ACHN (cell line): Measurements from ENCODE around the gene CACNA1I.
"Not testable (repeated sequence)": the region's sequence is repeated elsewhere in the genome, so short reads cannot be mapped to it uniquely, and the experiment has no call there.

Experiments used
- DNase-seq: peaks from one replicate; pipeline ENCODE4 v3.0.0-alpha.2; 2015
- in situ Hi-C: cut with HindIII; loops from 2 replicates; pipeline ENCODE4 v1.10.0; 2017; ENCODE audit warnings: low sequenced_read_pairs, low pct_ligation_motif_present, low pct_unique_long_range_greater_than_20kb

The CACNA1I gene

DNA sequence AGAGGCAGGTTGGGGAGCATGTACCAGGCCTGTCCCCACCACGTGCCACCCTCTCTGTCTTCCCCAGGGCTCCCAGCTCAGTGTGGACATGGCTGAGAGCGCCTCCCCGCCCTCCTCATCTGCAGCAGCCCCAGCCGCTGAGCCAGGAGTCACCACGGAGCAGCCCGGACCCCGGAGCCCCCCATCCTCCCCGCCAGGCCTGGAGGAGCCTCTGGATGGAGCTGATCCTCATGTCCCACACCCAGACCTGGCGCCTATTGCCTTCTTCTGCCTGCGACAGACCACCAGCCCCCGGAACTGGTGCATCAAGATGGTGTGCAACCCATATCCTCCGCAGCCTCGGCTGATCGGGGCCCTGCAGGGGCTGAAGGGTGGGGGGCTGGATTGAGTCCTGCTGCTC, at the start of gene CACNA1I:
Gene CACNA1I (plus strand): TSS at position 89 of the 400 bp plus-strand sequence. CDS start 0 bp downstream, at position 89.
- in situ Hi-C loops: no loop called here
- no peak for DNase-seq

DNA sequence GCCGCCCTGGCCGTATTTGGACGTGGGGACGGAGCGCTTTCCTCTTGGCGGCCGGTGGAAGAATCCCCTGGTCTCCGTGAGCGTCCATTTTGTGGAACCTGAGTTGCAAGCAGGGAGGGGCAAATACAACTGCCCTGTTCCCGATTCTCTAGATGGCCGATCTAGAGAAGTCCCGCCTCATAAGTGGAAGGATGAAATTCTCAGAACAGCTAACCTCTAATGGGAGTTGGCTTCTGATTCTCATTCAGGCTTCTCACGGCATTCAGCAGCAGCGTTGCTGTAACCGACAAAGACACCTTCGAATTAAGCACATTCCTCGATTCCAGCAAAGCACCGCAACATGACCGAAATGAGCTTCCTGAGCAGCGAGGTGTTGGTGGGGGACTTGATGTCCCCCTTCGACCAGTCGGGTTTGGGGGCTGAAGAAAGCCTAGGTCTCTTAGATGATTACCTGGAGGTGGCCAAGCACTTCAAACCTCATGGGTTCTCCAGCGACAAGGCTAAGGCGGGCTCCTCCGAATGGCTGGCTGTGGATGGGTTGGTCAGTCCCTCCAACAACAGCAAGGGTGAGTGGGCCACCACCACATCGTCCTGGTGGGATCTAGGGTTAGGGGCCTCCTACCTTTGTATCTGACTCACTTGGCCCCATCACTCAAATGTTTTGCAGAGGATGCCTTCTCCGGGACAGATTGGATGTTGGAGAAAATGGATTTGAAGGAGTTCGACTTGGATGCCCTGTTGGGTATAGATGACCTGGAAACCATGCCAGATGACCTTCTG, 49.3 kb upstream of the CACNA1I start:
- DNase-seq: peak; percentile 60
- in situ Hi-C loops: not testable (repeated sequence)

GRCh38 chr22:39522091-39522490, 48.5 kb upstream of the CACNA1I start:
- in situ Hi-C loops, DNase-seq: not testable (repeated sequence)

DNA sequence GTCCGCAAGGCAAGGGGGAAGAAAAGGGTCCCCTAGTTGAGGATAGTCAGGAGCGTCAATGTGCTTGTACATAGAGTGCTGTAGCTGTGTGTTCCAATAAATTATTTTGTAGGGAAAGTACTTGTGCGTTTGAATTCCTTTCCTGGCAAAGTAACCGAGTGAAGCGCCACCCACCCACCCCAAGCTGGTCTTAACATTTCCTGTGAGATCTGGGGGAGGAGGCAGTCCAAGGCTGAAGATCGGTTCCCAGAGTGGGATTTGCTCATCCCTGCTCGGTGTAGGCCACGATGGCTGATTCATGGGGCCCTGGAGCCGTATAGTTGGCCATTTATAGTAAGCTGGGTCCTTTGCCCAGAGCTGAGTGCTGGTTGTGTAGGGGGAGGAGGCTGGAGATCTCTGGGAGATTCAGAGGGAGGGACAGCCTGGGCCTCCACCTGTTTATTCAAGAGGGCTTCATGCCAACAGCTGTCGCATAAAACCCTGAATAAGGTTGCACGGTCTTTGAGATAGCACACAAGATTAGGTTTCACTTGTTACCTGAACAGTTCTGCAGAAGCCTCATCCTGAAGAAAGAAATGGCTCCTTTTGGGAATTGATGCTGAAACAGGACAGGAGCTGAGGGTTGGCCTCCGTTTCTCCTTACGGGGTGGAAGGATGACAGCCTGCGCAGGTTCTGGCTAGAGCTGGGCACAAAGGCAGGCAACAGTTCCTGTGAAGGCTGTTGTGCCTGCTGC, 47.8 kb upstream of the CACNA1I start:
- in situ Hi-C loops: no loop called here
- peak; percentile 36 for DNase-seq

GRCh38 chr22:39524089-39524752, 46.3 kb upstream of the CACNA1I start:
- DNase-seq: no peak
- in situ Hi-C loops: no loop called here

DNA sequence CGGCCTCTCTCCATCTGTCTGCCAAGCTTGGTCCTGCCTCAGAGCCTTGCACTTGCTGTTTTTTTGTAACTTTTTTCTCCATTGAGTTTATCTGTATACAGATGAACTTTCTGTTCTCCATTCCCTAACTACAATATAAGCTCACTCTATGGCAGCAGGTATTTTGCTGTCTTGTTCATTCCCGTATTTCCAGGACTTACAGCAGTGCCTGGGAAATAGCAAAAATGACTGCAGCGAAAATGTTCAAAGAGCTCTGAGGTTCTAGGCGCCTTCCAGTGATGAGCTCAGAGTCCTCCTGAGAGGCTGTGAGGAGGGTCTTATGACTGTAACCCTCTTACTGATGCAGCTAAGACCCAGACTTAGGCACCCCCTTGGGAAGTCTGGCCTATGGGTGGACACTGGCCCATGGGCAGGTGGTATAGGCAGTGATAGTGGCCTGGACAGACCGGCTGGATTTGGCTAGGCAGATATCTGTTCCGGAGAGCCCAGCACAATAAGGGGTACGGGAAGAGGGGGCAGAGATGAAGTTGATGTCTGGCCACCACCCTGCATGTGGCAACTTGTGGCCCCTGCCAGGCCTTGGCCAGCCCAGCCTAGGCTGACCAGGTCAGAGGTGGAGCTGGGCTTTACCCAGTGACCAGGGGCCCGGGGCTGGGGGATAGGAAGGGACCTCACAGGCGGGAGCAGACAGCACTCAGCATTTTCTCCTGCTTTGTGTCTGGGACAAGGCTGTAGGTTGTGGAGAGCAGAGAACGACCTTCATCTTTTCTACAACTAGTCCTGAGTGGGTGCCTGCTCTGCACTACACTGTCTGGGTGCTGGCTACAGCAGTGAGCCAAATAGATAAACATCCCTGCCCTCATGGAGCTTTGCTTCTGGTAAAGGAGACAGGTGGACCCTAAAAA, 45.5 kb upstream of the CACNA1I start:
- no peak for DNase-seq
- in situ Hi-C loops: no loop called here

DNA sequence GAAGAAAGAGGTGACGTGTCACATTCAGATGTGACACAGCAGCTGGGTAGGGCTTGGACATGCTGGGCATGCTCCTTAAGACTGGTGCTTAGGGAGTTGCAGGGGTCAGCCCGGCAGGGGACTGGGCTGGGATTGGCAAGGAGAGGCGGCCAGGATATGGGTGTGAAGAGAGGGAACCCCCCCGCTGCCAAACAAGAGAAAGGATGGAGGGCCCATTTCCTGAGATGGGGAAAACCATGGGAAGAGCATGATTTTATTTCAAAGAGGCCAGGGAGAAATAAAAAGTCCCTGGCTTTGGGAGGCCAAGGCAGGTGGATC, 44.9 kb upstream of the CACNA1I start:
- no peak for DNase-seq
- in situ Hi-C loops: no loop called here

DNA sequence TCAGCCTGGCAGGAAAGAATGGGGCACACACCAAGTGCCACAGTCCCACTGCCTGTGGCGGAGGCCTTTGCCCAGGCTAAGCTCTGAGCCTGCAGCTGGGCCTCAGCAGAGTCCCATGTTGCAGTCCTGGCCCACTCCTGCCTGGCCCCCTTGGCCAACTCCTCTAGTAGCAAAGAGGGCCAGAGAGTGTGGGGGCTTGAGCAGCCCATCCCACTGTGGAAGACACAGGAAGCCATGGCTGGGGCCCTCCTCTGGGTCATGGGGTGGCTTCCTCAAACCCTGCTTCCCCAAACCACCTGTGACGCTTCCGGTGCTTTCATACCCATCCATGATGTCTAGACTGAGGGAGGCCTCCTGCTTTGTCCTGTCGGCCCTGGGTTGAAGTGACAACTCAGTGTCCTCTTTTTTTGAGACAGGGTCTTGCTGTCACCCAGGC, 43.8 kb upstream of the CACNA1I start:
- in situ Hi-C loops: no loop called here
- no peak for DNase-seq

GRCh38 chr22:39527481-39527961, 43.0 kb upstream of the CACNA1I start:
- DNase-seq: no peak
- in situ Hi-C loops: no loop called here

- in situ Hi-C loops: no loop called here
- DNase-seq: no peak
These were observed 42.4 kb upstream of the CACNA1I start for GRCh38 chr22:39528080-39528661.

DNA sequence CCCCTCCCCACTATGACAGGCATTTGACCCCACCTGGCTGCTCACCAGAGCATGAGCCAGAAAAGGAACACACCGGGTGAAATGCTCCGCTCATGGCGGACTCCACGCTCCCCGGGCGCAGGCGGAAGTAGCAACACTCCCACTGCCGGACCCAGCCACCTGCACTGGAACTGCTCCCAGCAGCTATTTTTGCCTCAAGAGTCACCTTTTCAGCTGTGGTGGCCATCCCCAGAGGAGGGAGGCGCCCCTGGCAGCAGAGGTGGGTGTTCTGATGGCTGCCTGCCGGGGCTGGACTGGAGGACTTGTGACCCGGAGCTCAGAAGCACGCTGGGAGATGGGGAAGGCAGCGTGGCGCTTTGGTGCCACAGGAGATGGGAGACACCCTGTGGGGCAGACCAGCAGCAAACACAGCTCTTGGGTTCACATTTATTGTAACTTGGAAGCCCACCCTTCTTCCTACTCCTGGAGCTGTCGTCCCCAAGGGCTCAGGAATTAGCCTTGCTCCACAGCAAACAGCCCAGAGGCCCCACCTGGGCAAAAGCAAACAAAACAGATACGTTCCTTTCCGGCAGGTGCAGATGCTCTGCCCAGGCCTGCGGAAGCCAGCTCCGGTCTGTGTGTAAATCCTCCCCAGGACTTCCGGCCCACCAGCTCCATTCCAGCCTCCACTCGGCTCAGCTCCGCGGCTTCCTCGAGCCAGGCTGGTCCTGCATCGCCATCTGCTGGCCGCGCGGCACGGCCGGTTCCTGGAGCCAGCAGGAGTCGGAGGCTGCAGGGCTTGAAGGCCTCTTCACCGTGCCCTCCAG, 41.7 kb upstream of the CACNA1I start:
- in situ Hi-C loops: no loop called here
- DNase-seq: peak; percentile 88

- no peak for DNase-seq
- in situ Hi-C loops: no loop called here
These were observed 41.1 kb upstream of the CACNA1I start for GRCh38 chr22:39529487-39529851.

- in situ Hi-C loops: no loop called here
- no peak for DNase-seq
These were observed 40.4 kb upstream of the CACNA1I start for GRCh38 chr22:39530116-39530515.

DNA sequence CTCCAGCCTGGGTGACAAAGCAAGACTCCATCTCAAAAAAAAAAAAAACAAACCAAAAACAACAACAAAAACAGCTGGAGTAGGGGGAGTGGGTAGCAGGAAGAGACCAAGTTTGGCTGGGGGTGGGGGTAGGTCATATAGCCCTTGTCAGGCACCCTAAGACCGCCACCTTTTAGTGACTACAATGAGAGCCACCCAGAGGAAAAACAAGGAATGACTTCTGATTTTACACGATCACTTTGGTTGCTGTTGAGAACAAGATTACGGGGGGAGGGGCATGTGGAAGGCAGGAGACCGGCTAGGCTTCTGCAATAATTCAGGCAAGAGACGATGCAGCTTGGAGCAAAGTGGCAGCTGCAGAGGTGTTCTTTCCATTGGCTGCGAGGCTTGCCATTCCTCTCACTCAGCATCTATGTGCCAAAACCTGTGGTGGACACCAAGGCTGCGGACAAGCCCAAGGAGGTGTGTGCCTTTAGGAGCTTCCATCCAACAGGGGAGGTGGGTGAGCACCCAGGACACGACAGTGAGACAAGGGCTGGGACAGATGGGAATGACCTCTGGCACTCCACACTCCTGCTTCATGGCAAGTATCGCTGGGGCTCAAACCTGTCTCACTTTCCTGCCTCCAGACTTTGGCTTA, 39.7 kb upstream of the CACNA1I start:
- in situ Hi-C loops: no loop called here
- peak; percentile 42 for DNase-seq

- in situ Hi-C loops: no loop called here
- DNase-seq: peak; percentile 98
These were observed 38.1 kb upstream of the CACNA1I start, which contains the start of gene RPS19BP1 for GRCh38 chr22:39532215-39533073. Gene RPS19BP1, minus strand, starts transcription at chr22:39532748. Its CDS starts 10 bp downstream, at chr22:39532738.

DNA sequence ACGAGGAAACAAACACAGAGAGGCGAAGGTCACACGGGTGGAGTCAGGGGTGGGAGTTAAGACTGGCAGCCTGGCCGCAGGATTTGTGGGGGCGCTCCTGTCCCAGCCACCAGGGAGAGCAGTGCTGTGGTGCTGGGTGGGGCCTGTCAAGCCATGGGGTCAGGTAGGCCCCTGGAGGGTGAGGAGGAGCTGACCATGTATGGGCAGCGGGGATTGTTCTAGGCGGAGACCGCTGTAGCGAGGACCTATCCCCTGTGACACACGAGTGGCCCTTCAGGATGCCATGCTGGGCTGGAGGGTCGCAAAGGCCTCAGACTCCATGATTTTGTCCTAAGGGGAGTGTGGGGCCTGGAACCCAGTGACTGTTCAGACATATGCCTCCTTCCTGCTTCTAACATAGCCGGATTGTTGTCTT, 36.5 kb upstream of the CACNA1I start:
- in situ Hi-C loops: no loop called here
- no peak for DNase-seq
